GM10266 (cell line): Measurements from ENCODE around the gene ENTPD7.
"Not testable (repeated sequence)": the region's sequence is repeated elsewhere in the genome, so short reads cannot be mapped to it uniquely, and the experiment has no call there.

Source experiments
- DNase-seq: peaks from one replicate; pipeline ENCODE4 v3.0.0; 2012; ENCODE audit errors: extremely low spot score
- CTCF ChIP-seq: IDR thresholded peaks from 2 replicates; pipeline ENCODE4 v1.5.1; 2012; ENCODE audit warnings: mild to moderate bottlenecking, low read depth; ENCODE audit not compliant: control insufficient read depth, insufficient read depth; ENCODE audit errors: missing control alignments

The ENTPD7 gene

GRCh38 chr10:99743841-99744240, 84.5 kb downstream of the ENTPD7 start:
- no peak for TF ChIP-seq CTCF
- no peak for DNase-seq

- DNase-seq = not testable (repeated sequence)
These were observed 86.9 kb downstream of the ENTPD7 start for GRCh38 chr10:99746166-99746565.

GRCh38 chr10:99748823-99749451, 89.6 kb downstream of the ENTPD7 start:
- TF ChIP-seq CTCF = no peak
- DNase-seq = no peak

- no peak for DNase-seq
- TF ChIP-seq CTCF = no peak
These were observed 91.3 kb downstream of the ENTPD7 start for GRCh38 chr10:99750641-99751040.

- DNase-seq = no peak
- TF ChIP-seq CTCF = no peak
These were observed 95.4 kb downstream of the ENTPD7 start for GRCh38 chr10:99754670-99755069.
